GM06990 (cell line): ENCODE measurements around the gene RBMX.

Experiments
- DNase-seq: peaks from one replicate; pipeline ENCODE4 v3.0.0-alpha.2; 2011; ENCODE audit not compliant: insufficient read length; ENCODE audit errors: extremely low read depth
- H3K27me3 ChIP-seq: replicated peaks from 2 replicates; pipeline ENCODE4 v1.6.0; 2011; ENCODE audit warnings: low read length; ENCODE audit not compliant: control insufficient read depth, insufficient read depth
- H3K36me3 ChIP-seq: 2 replicates; pipeline ENCODE4 v1.5.1; 2011; ENCODE audit warnings: low read length; ENCODE audit not compliant: control insufficient read depth, insufficient read depth
- H3K4me3 ChIP-seq: replicated peaks from 2 replicates; pipeline ENCODE4 v1.5.1; 2011; ENCODE audit warnings: low read depth, mild to moderate bottlenecking, control low read depth, low read length
- CTCF ChIP-seq: IDR thresholded peaks from 2 replicates; pipeline ENCODE4 v1.5.1; 2011; ENCODE audit warnings: low read length, control low read depth, mild to moderate bottlenecking, inconsistent platforms; ENCODE audit not compliant: insufficient read depth, poor library complexity, severe bottlenecking

RBMX gene

DNA sequence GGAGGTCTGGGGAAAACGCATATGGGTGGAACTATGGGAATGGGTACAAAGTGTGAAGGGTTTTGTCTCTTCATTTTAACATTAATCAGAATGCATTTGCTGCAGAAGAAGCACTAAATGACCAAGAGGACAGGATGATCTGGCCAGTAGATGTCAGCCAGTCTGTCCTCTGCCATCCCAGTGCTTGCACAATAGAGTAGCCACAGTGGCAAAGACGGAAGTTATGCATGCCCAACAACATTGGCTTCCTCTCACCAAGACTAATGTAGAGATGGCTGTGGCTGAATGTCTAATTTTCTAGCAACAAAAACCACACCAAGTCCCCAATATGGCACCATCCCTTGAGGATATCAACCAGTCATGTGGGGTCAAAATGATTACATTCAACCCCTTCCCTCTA, 54.8 kb downstream of the RBMX start:
- Histone ChIP-seq H3K36me3 (no peaks in the 10 kb centered on the region), H3K4me3 (no peak overlapping the region), H3K27me3 (no peaks in the 10 kb centered on the region)
- TF ChIP-seq CTCF: no peak
- no peak for DNase-seq
